Adrenal gland (tissue), 5 donors: ENCODE data around the gene DPP10.

ENCODE experiments used
- POLR2A ChIP-seq, 2 donors: fragments of 450-650 bp; IDR thresholded peaks; one replicate each; pipeline ENCODE4 v1.6.1; 2017; ENCODE audit warnings: antibody characterized with exemption in 2 of 2, mild to moderate bottlenecking in 2 of 2, moderate library complexity in 1 of 2
- TF ChIP-seq, protein P1 (sequence below), 6 experiments: fragments of 450-650 bp in 4 of 6; fragments of 200-600 bp in 2 of 6; sonication (generic) in 1 of 6; IDR thresholded peaks; 1 replicate in 5 of 6; 2 replicates in 1 of 6; pipeline versions ENCODE4 v1.5.1 to v1.8.0; 2016 to 2021; ENCODE audit warnings: antibody characterized with exemption in 6 of 6, mild to moderate bottlenecking in 2 of 6, moderate library complexity in 1 of 6
- donor health status: DM: no; HTN: no; CAD: no.

DNA sequence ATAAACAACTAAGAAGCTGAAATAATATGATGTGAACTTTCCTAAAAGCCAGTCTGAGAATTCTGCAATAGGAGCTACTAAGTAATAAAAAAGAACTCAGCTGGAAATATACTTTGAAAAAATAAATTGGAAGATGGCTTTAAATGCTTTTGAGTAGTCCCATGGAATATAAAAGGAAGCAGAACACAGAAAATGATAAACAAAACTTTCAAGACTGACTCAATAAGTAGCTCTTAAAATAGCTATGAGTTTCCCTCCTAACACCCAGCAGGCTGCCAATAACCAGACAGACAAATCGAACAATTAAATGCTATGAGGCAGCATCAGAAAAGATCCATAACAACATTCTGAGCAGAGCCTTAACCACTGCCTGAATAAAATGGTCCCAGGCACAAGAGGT is 319.9 kb downstream of the DPP10 start:
- TF ChIP-seq, protein P1, sequence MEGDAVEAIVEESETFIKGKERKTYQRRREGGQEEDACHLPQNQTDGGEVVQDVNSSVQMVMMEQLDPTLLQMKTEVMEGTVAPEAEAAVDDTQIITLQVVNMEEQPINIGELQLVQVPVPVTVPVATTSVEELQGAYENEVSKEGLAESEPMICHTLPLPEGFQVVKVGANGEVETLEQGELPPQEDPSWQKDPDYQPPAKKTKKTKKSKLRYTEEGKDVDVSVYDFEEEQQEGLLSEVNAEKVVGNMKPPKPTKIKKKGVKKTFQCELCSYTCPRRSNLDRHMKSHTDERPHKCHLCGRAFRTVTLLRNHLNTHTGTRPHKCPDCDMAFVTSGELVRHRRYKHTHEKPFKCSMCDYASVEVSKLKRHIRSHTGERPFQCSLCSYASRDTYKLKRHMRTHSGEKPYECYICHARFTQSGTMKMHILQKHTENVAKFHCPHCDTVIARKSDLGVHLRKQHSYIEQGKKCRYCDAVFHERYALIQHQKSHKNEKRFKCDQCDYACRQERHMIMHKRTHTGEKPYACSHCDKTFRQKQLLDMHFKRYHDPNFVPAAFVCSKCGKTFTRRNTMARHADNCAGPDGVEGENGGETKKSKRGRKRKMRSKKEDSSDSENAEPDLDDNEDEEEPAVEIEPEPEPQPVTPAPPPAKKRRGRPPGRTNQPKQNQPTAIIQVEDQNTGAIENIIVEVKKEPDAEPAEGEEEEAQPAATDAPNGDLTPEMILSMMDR (IDR thresholded peaks at IDR 0.05) = no peak
- TF ChIP-seq POLR2A (IDR thresholded peaks at IDR 0.05) = no peak
